Esophagus squamous epithelium (tissue), 4 donors: Measurements from ENCODE around the gene RBM10.

Source experiments
- POLR2A ChIP-seq, 4 donors: fragments of 450-650 bp; IDR thresholded peaks; one replicate each; pipeline ENCODE4 v1.6.1; 2017; ENCODE audit warnings: antibody characterized with exemption in 4 of 4, mild to moderate bottlenecking in 4 of 4, moderate library complexity in 3 of 4
- TF ChIP-seq, protein P1 (sequence below), 6 experiments: fragments of 450-650 bp in 4 of 6; fragments of 200-600 bp in 2 of 6; sonication (generic) in 2 of 6; IDR thresholded peaks; one replicate each; pipeline ENCODE4 v1.5.1; 2016 to 2019; ENCODE audit warnings: antibody characterized with exemption in 6 of 6, mild to moderate bottlenecking in 4 of 6, moderate library complexity in 4 of 6

DNA sequence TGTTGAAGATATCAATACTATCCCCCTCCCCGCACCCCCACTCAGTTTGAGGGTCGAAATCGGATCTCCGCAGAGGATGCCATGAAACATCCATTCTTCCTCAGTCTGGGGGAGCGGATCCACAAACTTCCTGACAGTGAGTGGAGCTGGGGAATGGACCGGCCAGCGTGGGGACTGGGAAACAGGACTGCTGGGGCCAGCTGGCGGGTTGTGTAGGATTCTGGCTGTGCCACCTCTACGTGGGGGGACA is 82.2 kb downstream of the RBM10 start:
- TF ChIP-seq, protein P1, sequence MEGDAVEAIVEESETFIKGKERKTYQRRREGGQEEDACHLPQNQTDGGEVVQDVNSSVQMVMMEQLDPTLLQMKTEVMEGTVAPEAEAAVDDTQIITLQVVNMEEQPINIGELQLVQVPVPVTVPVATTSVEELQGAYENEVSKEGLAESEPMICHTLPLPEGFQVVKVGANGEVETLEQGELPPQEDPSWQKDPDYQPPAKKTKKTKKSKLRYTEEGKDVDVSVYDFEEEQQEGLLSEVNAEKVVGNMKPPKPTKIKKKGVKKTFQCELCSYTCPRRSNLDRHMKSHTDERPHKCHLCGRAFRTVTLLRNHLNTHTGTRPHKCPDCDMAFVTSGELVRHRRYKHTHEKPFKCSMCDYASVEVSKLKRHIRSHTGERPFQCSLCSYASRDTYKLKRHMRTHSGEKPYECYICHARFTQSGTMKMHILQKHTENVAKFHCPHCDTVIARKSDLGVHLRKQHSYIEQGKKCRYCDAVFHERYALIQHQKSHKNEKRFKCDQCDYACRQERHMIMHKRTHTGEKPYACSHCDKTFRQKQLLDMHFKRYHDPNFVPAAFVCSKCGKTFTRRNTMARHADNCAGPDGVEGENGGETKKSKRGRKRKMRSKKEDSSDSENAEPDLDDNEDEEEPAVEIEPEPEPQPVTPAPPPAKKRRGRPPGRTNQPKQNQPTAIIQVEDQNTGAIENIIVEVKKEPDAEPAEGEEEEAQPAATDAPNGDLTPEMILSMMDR (IDR thresholded peaks at IDR 0.05), result no peak
- TF ChIP-seq POLR2A (IDR thresholded peaks at IDR 0.05), result no peak
